Stomach (tissue), 4 donors: ENCODE results near the gene CHRM4.

ENCODE experiments used
- CTCF ChIP-seq, 7 experiments: fragments of 450-650 bp in 4 of 7; fragments of 200-600 bp in 3 of 7; sonication (generic) in 3 of 7; IDR thresholded peaks; one replicate each; pipeline ENCODE4 v1.5.1; 2016 to 2019; ENCODE audit warnings: antibody characterized with exemption in 7 of 7, control low read depth in 2 of 7, mild to moderate bottlenecking in 1 of 7
- EP300 ChIP-seq: sonication (generic); formaldehyde crosslinking; IDR thresholded peaks from one replicate; pipeline ENCODE4 v1.6.1; 2017; ENCODE audit warnings: antibody characterized with exemption
- POLR2A ChIP-seq, 4 donors: fragments of 450-650 bp; IDR thresholded peaks; one replicate each; pipeline ENCODE4 v1.6.1; 2016; ENCODE audit warnings: antibody characterized with exemption in 4 of 4, control low read depth in 2 of 4, mild to moderate bottlenecking in 1 of 4, moderate library complexity in 1 of 4
- POLR2AphosphoS5 ChIP-seq, 3 donors: sonication (generic); formaldehyde crosslinking; IDR thresholded peaks; one replicate each; pipeline ENCODE4 v1.6.1; 2016; ENCODE audit warnings: antibody characterized with exemption in 3 of 3

GRCh38 chr11:46342239-46342638 is 49.3 kb downstream of the CHRM4 start:
- no peak for TF ChIP-seq CTCF (IDR thresholded peaks at IDR 0.05)
- no peak for TF ChIP-seq POLR2A (IDR thresholded peaks at IDR 0.05)
- TF ChIP-seq POLR2AphosphoS5 (IDR thresholded peaks at IDR 0.05), result no peak
- TF ChIP-seq EP300, result no peak
